A673 (cell line): Measurements from ENCODE around the gene LIMA1.

Experiments used
- EZH2 ChIP-seq: fragments of 200-600 bp; sonication (generic); IDR thresholded peaks from 2 replicates; pipeline ENCODE4 v1.6.1; 2017; ENCODE audit warnings: borderline replicate concordance, low read depth, mild to moderate bottlenecking, mixed read lengths, antibody characterized with exemption, low read length; ENCODE audit not compliant: poor library complexity, severe bottlenecking
- TF ChIP-seq, protein P1 (sequence below): fragments of 300-800, 200-600 bp; sonication (generic); conservative IDR thresholded peaks from 2 replicates; pipeline ENCODE4 v1.5.1; 2017; ENCODE audit warnings: low read depth, mild to moderate bottlenecking, antibody characterized with exemption, low read length, moderate library complexity, mixed read lengths

DNA sequence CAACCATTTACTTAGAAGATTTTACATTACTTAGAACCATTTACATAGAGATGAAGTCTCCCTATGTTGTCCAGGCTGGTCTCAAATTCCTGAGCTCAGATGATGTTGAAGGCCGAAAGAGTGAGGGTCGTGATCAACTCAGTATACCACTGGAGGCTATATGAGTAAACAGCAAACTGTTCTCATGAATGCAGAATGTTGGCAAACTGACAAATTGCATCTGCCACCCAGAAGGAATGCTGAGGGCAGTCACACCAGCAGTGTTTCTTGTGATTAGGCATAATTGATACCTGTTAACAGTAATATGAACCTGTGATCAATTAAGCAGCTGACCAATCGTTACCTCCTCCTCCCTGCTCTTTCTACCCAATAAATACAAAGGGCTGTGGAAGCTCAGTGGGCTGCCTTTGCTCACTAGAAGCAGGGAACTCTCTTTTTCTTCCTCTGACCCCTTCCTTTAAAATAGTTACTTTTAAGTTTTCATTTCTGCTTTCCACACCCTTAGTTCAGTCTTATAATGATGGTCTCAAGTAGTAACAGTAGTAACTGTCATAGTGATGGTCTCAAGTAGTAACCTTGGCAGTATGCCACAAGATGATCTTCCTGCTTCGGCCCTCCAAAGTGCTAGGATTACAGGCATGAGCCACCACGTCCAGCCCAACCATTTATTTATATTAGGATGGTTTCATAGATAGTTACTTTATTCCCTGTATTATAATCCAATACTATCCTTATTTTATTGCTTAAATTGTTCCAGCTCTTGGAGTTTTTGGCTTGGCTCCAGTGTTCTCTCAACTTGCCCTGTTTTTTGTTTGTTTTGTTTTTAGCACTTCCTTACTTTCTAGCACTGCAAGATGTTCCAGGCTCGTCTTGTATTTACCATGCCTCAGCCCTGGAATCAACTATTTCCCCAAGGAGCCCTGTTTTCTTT lies 25.8 kb downstream of the LIMA1 start:
- TF ChIP-seq, protein P1, sequence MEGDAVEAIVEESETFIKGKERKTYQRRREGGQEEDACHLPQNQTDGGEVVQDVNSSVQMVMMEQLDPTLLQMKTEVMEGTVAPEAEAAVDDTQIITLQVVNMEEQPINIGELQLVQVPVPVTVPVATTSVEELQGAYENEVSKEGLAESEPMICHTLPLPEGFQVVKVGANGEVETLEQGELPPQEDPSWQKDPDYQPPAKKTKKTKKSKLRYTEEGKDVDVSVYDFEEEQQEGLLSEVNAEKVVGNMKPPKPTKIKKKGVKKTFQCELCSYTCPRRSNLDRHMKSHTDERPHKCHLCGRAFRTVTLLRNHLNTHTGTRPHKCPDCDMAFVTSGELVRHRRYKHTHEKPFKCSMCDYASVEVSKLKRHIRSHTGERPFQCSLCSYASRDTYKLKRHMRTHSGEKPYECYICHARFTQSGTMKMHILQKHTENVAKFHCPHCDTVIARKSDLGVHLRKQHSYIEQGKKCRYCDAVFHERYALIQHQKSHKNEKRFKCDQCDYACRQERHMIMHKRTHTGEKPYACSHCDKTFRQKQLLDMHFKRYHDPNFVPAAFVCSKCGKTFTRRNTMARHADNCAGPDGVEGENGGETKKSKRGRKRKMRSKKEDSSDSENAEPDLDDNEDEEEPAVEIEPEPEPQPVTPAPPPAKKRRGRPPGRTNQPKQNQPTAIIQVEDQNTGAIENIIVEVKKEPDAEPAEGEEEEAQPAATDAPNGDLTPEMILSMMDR, result no peak
- TF ChIP-seq EZH2, result no peak
